Endothelial cell of umbilical vein (primary cell): ENCODE results near the gene RPH3AL. TPM values are rescaled to one million over a fixed set of nuclear protein-coding genes. Genes with fewer than 3 reads are reported as not detected.

ENCODE experiments used
- BruUV-seq: library from RNA; stranded (reverse); fragments of 400-500 nt; replicated peaks from 2 replicates; lab custom pipeline; 2021; lab: Mats Ljungman, UMichigan
- CTCF ChIA-PET: fragments of 300-600, 350-600 bp; sonication (Branson Sonifier 250); formaldehyde crosslinking; loops from one replicate; lab custom pipeline; 2021; ENCODE audit warnings: antibody characterized with exemption, inconsistent platforms; lab: Charles Lee
- POLR2A ChIA-PET: fragments of 300-600, 350-600 bp; sonication (Branson Sonifier 250); formaldehyde crosslinking; loops from one replicate; lab custom pipeline; 2021; ENCODE audit warnings: antibody characterized with exemption, inconsistent platforms; lab: Charles Lee
- DNase-seq: peaks from one replicate; pipeline ENCODE4 v3.0.0-alpha.2; 2011; ENCODE audit warnings: low read depth, low spot score
- FAIRE-seq: peaks from 2 replicates; lab custom pipeline; 2011; peaks lifted over from hg19 to GRCh38; lab: Jason Lieb, UNC
- H2AFZ ChIP-seq: 2 replicates; pipeline ENCODE4 v1.6.0; 2012; ENCODE audit warnings: low read depth, low read length, control low read depth, inconsistent platforms
- H3K27ac ChIP-seq: 2 replicates; pipeline ENCODE4 v1.5.1; 2011; ENCODE audit warnings: low read depth, mild to moderate bottlenecking, control low read depth, low read length, moderate library complexity; ENCODE audit not compliant: insufficient read depth
- H3K27me3 ChIP-seq, 2 experiments: 2 replicates each; pipeline versions ENCODE4 v1.6.0 to v1.6.1; 2011; ENCODE audit warnings: low read length in 2 of 2, mixed read lengths in 1 of 2; ENCODE audit not compliant: control insufficient read depth in 2 of 2, insufficient read depth in 2 of 2
- H3K36me3 ChIP-seq, 2 experiments: 2 replicates in 1 of 2; 3 replicates in 1 of 2; pipeline ENCODE4 v1.5.1; 2011; ENCODE audit warnings: low read length in 2 of 2, mild to moderate bottlenecking in 1 of 2, moderate library complexity in 1 of 2; ENCODE audit not compliant: control insufficient read depth in 2 of 2, insufficient read depth in 2 of 2; ENCODE audit errors: extremely low read depth in 1 of 2
- H3K4me1 ChIP-seq: 3 replicates; pipeline ENCODE4 v1.5.1; 2011; ENCODE audit warnings: mild to moderate bottlenecking, low read length; ENCODE audit not compliant: control insufficient read depth, insufficient read depth; ENCODE audit errors: extremely low read depth
- H3K4me2 ChIP-seq: 2 replicates; pipeline ENCODE4 v1.6.1; 2011; ENCODE audit warnings: low read length, control low read depth, mixed read lengths; ENCODE audit not compliant: insufficient read depth
- H3K4me3 ChIP-seq, 3 experiments: fragments of 200-600 bp in 1 of 3; sonication (generic), shearing (Covaris generic) in 1 of 3; replicated peaks in 1 of 3; 2 replicates each; pipeline ENCODE4 v1.5.1; 2011 to 2016; ENCODE audit warnings: control low read depth in 3 of 3, low read length in 3 of 3, mild to moderate bottlenecking in 2 of 3, inconsistent platforms in 1 of 3, low read depth in 1 of 3, moderate library complexity in 1 of 3; ENCODE audit not compliant: insufficient read depth in 1 of 3
- H3K79me2 ChIP-seq: 2 replicates; pipeline ENCODE4 v1.6.0; 2012; ENCODE audit warnings: low read length, inconsistent platforms; ENCODE audit not compliant: control insufficient read depth, insufficient read depth
- H3K9ac ChIP-seq: replicated peaks from 2 replicates; pipeline ENCODE3; 2011; ENCODE audit warnings: low read length, control low read depth; ENCODE audit not compliant: insufficient read depth; ENCODE audit errors: extremely low read depth
- H3K9me1 ChIP-seq: replicated peaks from 3 replicates; pipeline ENCODE4 v1.6.0; 2011; ENCODE audit warnings: mild to moderate bottlenecking, low read length; ENCODE audit not compliant: control insufficient read depth, insufficient read depth; ENCODE audit errors: extremely low read depth
- H3K9me3 ChIP-seq: replicated peaks from 2 replicates; pipeline ENCODE4 v1.5.1; 2012; ENCODE audit warnings: low read length, inconsistent platforms; ENCODE audit not compliant: control insufficient read depth, insufficient read depth
- H4K20me1 ChIP-seq: replicated peaks from 2 replicates; pipeline ENCODE3; 2011; ENCODE audit warnings: mild to moderate bottlenecking, low read length; ENCODE audit not compliant: control insufficient read depth, insufficient read depth; ENCODE audit errors: extremely low read depth
- CTCF ChIP-seq, 2 donors: IDR thresholded peaks; 1 replicate in 1 of 2; 2 replicates in 1 of 2; pipeline ENCODE4 v1.5.1; 2011; ENCODE audit warnings: low read length in 2 of 2, mild to moderate bottlenecking in 2 of 2, moderate library complexity in 2 of 2, control low read depth in 1 of 2, inconsistent platforms in 1 of 2, low read depth in 1 of 2; ENCODE audit not compliant: insufficient read depth in 1 of 2; ENCODE audit errors: extremely low read depth in 1 of 2
- EZH2 ChIP-seq: IDR thresholded peaks from 2 replicates; pipeline ENCODE4 v1.6.1; 2012; ENCODE audit warnings: borderline replicate concordance, low read depth, mild to moderate bottlenecking, moderate library complexity, low read length, inconsistent platforms; ENCODE audit not compliant: severe bottlenecking
- FOS ChIP-seq: IDR thresholded peaks from 2 replicates; pipeline ENCODE4 v1.6.1; 2011; ENCODE audit warnings: mild to moderate bottlenecking, low read length, moderate library complexity, borderline replicate concordance; ENCODE audit not compliant: insufficient read depth
- GATA2 ChIP-seq: IDR thresholded peaks from 2 replicates; pipeline ENCODE4 v1.7.0; 2011; ENCODE audit warnings: low read depth, mild to moderate bottlenecking, moderate library complexity, mixed read lengths, low read length; ENCODE audit not compliant: insufficient read length, insufficient read depth
- JUN ChIP-seq: IDR thresholded peaks from 2 replicates; pipeline ENCODE4 v1.6.1; 2011; ENCODE audit warnings: borderline replicate concordance, low read depth; ENCODE audit not compliant: insufficient read length, insufficient read depth
- MYC ChIP-seq: IDR thresholded peaks from one replicate; pipeline ENCODE4 v1.6.1; 2011; ENCODE audit warnings: mild to moderate bottlenecking, low read depth, low read length
- POLR2A ChIP-seq: IDR thresholded peaks from 2 replicates; pipeline ENCODE4 v1.6.1; 2012; ENCODE audit warnings: low read depth, mild to moderate bottlenecking, control low read depth, low read length
- POLR2AphosphoS5 ChIP-seq: IDR thresholded peaks from 2 replicates; pipeline ENCODE4 v1.6.1; 2012; ENCODE audit warnings: low read depth, mild to moderate bottlenecking, control low read depth, low read length, moderate library complexity; ENCODE audit not compliant: insufficient read depth
- dilution Hi-C: fragments of 300-500 bp; cut with MboI; formaldehyde crosslinking; loops from one replicate; pipeline ENCODE4 v1.15.0; 2019; ENCODE audit warnings: low sequenced_read_pairs; ENCODE audit not compliant: extremely low pct_ligation_motif_present
- intact Hi-C: fragments of 100-400 bp; cut with micrococcal nuclease; formaldehyde crosslinking; loops from one replicate; pipeline ENCODE4 v1.10.0; 2022
- polyA plus RNA-seq, 4 experiments: library from polyadenylated mRNA; depleted of rRNA in 3 of 4; stranded (reverse) in 3 of 4; unstranded in 1 of 4; fragments of >200 nt; gene quantifications; 2 replicates each; pipeline versions ENCODE4 v1.2.1 to v1.2.3, GENCODE V29; 2011 to 2012; ENCODE audit warnings: missing spikeins in 1 of 4
- total RNA-seq: library from RNA; stranded (reverse); gene quantifications from 2 replicates; pipeline ENCODE4 v1.2.3, GENCODE V29; 2021
- TF ChIP-seq, protein P1 (sequence below): IDR thresholded peaks from 2 replicates; pipeline ENCODE4 v1.6.1; 2011; ENCODE audit not compliant: insufficient read depth, insufficient read length

RPH3AL gene
- total and polyA plus RNA-seq, 2 donors (not counting 3 experiments of a cell fraction or from before 2014, with no cell fraction given) = 4.1 to 7.0 TPM

- ChIA-PET POLR2A (no interaction called here), CTCF (no interaction called here)
- H3K79me2 ChIP-seq = no peaks in the 10 kb centered on the region
- H3K9me1 ChIP-seq = no peaks in the 10 kb centered on the region
- no peak overlapping the region for H2AFZ ChIP-seq
- H3K4me1 ChIP-seq = no peaks in the 10 kb centered on the region
- H3K27me3 ChIP-seq = no peaks in the 10 kb centered on the region
- TF ChIP-seq POLR2AphosphoS5 (no peak), EZH2 (no peak), GATA2 (no peak), JUN (no peak), POLR2A (no peak)
- TF ChIP-seq, protein P1, sequence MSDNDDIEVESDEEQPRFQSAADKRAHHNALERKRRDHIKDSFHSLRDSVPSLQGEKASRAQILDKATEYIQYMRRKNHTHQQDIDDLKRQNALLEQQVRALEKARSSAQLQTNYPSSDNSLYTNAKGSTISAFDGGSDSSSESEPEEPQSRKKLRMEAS = no peak
- FAIRE-seq (no peak), DNase-seq (no peak)
- H3K4me2 ChIP-seq = no peak overlapping the region
- intact Hi-C loops (no loop called here), dilution Hi-C loops (no loop called here)
- H3K36me3 ChIP-seq = no peaks in the 10 kb centered on the region
- no TSS peak for BruUV-seq
- H4K20me1 ChIP-seq = no peaks in the 10 kb centered on the region
- H3K9me3 ChIP-seq = no peaks in the 10 kb centered on the region
- H3K9ac ChIP-seq = no peak overlapping the region
- no peak overlapping the region for H3K27ac ChIP-seq
- H3K4me3 ChIP-seq = no peak overlapping the region
These were observed 55.5 kb downstream of the RPH3AL start for GRCh38 chr17:296906-297690.

DNA sequence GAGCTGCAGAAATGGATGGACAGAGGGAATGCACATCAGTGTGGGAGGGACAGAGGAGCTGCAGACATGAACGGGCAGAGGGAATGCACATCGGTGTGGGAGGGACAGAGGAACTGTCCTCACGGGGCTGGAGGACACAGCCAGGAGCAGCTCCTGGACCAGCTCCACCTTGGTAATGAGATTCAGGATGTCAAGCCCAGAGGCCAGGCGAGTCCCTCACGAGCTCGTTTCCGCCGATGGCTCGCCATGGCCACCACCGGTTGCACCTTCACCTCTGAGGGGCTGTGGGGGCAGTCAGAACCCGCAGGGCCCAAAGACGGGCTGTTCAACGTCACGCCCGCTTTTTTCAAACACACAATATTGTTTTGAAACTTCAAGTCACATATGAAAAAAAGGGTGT, 56.2 kb downstream of the RPH3AL start:
- intact Hi-C loops = no loop called here

More for the DNA sequence above, 56.2 kb downstream of the RPH3AL start:
- H3K79me2 ChIP-seq = no peaks in the 10 kb centered on the region
- H2AFZ ChIP-seq = no peak overlapping the region
- no peak overlapping the region for H3K4me3 ChIP-seq
- no peak overlapping the region for H3K27ac ChIP-seq
- POLR2A ChIA-PET = no interaction called here
- no peak for FAIRE-seq
- H3K36me3 ChIP-seq = no peaks in the 10 kb centered on the region
- dilution Hi-C loops = no loop called here
- CTCF ChIA-PET = no interaction called here
- no peak for TF ChIP-seq GATA2
- no peak for TF ChIP-seq CTCF (IDR thresholded peaks at IDR 0.05; ENCODE audit: extremely low read depth in 1 of 2, insufficient read depth in 1 of 2, low read depth in 1 of 2, low read length in 2 of 2)
- no peak for TF ChIP-seq EZH2
- no peak for TF ChIP-seq POLR2AphosphoS5
- TF ChIP-seq, protein P1 = no peak
- no peak for TF ChIP-seq FOS
- no peak for TF ChIP-seq POLR2A
- TF ChIP-seq MYC = no peak
- TF ChIP-seq JUN = no peak
- H3K9me1 ChIP-seq = no peaks in the 10 kb centered on the region
- H3K9ac ChIP-seq = no peak overlapping the region
- no peaks in the 10 kb centered on the region for H4K20me1 ChIP-seq
- H3K4me2 ChIP-seq = no peak overlapping the region
- no peak for DNase-seq
- H3K4me1 ChIP-seq = no peaks in the 10 kb centered on the region
- no TSS peak for BruUV-seq
- no peaks in the 10 kb centered on the region for H3K9me3 ChIP-seq
- no peaks in the 10 kb centered on the region for H3K27me3 ChIP-seq
